Measurements from ENCODE around the gene SKP2. TPM values are rescaled to one million over a fixed set of nuclear protein-coding genes. Genes with fewer than 3 reads are reported as not detected.
"Not testable (repeated sequence)": the region's sequence is repeated elsewhere in the genome, so short reads cannot be mapped to it uniquely, and the experiment has no call there.

The SKP2 gene
- total RNA-seq, 1 donor from 2014 or later, result 93.8 TPM

- peaks cover 29% of the 10 kb centered on the region for H3K9me3 Mint-ChIP-seq
- H3K4me1 Mint-ChIP-seq, result peaks cover 22% of the 10 kb centered on the region
- no peak for TF ChIP-seq CTCF (IDR thresholded peaks at IDR 0.05; ENCODE audit: unreplicated experiment)
- H3K36me3 Mint-ChIP-seq, result peaks cover 42% of the 10 kb centered on the region
- DNase-seq (ENCODE audit: low spot score in 2 of 2, unreplicated experiment in 2 of 2), result no peak
- no peak overlapping the region for H3K4me3 Mint-ChIP-seq
- no peak overlapping the region for H3K27ac Mint-ChIP-seq
- no peaks in the 10 kb centered on the region for H3K27me3 Mint-ChIP-seq (ENCODE audit: low read depth)
Observed at GRCh38 chr5:36128795-36129194, 23.1 kb upstream of the SKP2 start.

- peaks cover 19% of the 10 kb centered on the region for H3K4me1 Mint-ChIP-seq
- not testable (repeated sequence) for DNase-seq (ENCODE audit: low spot score in 2 of 2, unreplicated experiment in 2 of 2); H3K27ac Mint-ChIP-seq; H3K27me3 Mint-ChIP-seq (ENCODE audit: low read depth); H3K4me3 Mint-ChIP-seq
- H3K36me3 Mint-ChIP-seq, result peaks cover 42% of the 10 kb centered on the region
- peaks cover 29% of the 10 kb centered on the region for H3K9me3 Mint-ChIP-seq
Observed at GRCh38 chr5:36129666-36130065, 22.2 kb upstream of the SKP2 start.

- H3K4me3 Mint-ChIP-seq; H3K27ac Mint-ChIP-seq; H3K27me3 Mint-ChIP-seq (ENCODE audit: low read depth); DNase-seq (ENCODE audit: low spot score in 2 of 2, unreplicated experiment in 2 of 2); H3K4me1 Mint-ChIP-seq: not testable (repeated sequence)
- H3K36me3 Mint-ChIP-seq, result peaks cover 35% of the 10 kb centered on the region
- H3K9me3 Mint-ChIP-seq, result peaks cover 29% of the 10 kb centered on the region
Observed at GRCh38 chr5:36133009-36133408, 18.9 kb upstream of the SKP2 start.

GRCh38 chr5:36135988-36136387 is 15.9 kb upstream of the SKP2 start:
- Mint-ChIP-seq H3K27ac (no peak overlapping the region), H3K27me3 (ENCODE audit: low read depth) (no peaks in the 10 kb centered on the region), H3K9me3 (peaks cover 20% of the 10 kb centered on the region), H3K4me1 (no peaks in the 10 kb centered on the region), H3K4me3 (no peak overlapping the region), H3K36me3 (peaks cover 20% of the 10 kb centered on the region)
- no peak for DNase-seq (ENCODE audit: low spot score in 2 of 2, unreplicated experiment in 2 of 2)
- no peak for TF ChIP-seq CTCF (IDR thresholded peaks at IDR 0.05; ENCODE audit: unreplicated experiment)

- Mint-ChIP-seq H3K36me3 (peaks cover 15% of the 10 kb centered on the region), H3K27ac (no peak overlapping the region), H3K4me1 (no peaks in the 10 kb centered on the region), H3K27me3 (ENCODE audit: low read depth) (no peaks in the 10 kb centered on the region), H3K9me3 (peaks cover 14% of the 10 kb centered on the region), H3K4me3 (no peak overlapping the region)
- no peak for TF ChIP-seq CTCF (IDR thresholded peaks at IDR 0.05; ENCODE audit: unreplicated experiment)
- DNase-seq (ENCODE audit: low spot score in 2 of 2, unreplicated experiment in 2 of 2), result no peak
Observed at GRCh38 chr5:36136581-36136980, 15.3 kb upstream of the SKP2 start.

- no peaks in the 10 kb centered on the region for H3K4me1 Mint-ChIP-seq
- H3K36me3 Mint-ChIP-seq, result peaks cover 3% of the 10 kb centered on the region
Observed at GRCh38 chr5:36138900-36139683, 12.8 kb upstream of the SKP2 start.

More at GRCh38 chr5:36138900-36139683, 12.8 kb upstream of the SKP2 start:
- DNase-seq (ENCODE audit: low spot score in 2 of 2, unreplicated experiment in 2 of 2), result no peak
- Mint-ChIP-seq H3K4me3 (no peak overlapping the region), H3K9me3 (no peaks in the 10 kb centered on the region), H3K27ac (no peak overlapping the region), H3K27me3 (ENCODE audit: low read depth) (no peaks in the 10 kb centered on the region)
- TF ChIP-seq CTCF (IDR thresholded peaks at IDR 0.05; ENCODE audit: unreplicated experiment), result no peak

Data from mesothelial cell of epicardium (in vitro differentiated cells).